ENCODE results near the gene PLK3. TPM values are rescaled to one million over a fixed set of nuclear protein-coding genes. Genes with fewer than 3 reads are reported as not detected.

The PLK3 gene
- total RNA-seq, 2 donors from 2014 or later = 58.7 to 92.0 TPM

DNA sequence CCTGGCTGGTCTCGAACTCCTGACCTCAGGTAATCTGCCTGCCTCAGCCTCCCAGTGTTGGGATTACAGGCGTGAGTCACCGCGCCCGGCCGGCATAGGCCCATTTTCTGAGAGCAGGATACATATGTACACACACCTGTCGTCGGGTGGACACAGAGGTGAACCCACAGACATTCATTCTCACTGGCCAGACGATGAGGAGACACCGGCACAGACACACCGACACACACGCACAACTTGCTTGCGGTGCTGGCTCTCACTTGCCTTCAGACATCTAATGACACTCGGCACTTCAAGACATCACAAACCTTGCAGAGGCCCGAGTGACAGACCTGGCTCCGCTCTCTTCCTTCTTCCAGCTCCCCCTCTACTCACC lies 42.3 kb downstream of the PLK3 start:
- Mint-ChIP-seq H3K36me3 (ENCODE audit: low read depth) (no peaks in the 10 kb centered on the region), H3K27ac (no peak overlapping the region), H3K4me1 (no peaks in the 10 kb centered on the region), H3K4me3 (peak overlapping the region; percentile 22), H3K9me3 (no peaks in the 10 kb centered on the region), H3K27me3 (peaks cover 22% of the 10 kb centered on the region)
- ATAC-seq (replicated peaks) = no peak

DNA sequence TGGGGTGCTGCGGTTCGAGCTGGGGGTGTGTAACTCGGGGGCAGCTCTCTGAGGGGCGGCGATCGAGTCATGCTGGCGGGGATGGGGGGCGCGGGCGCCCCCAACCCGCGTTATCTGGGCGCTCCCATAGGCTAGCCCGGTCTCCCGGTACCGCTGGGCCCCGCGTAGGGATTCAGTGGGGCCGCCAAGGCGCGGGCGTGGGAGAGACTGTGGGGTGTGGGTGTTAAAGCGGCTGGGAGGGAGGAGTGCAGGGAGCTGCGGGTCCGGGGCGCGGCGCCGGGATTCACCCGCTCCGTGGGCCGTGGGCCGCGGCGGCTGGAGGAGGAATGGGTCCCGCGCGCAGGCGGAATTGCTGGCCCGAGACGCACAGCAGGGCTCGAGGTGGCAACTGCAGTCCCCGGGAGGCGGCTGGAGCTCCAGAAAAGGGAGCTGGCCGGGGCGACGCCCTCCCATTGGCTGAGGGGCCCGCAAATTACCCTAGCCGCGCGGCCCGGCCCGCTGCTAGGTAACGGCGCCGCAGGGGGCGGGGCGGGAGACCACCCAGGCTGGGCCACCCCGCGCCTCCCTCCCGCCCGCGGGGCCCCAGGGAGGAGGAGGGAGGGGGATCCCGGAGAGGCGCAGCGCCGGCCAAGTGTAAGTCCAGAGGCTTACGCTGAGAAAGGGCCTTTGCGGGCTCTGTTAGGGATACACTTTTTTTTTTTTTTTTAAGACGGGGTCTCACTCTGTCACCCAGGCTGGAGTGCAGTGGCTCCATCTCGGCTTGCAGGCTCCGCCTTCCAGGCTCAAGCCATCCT lies 42.9 kb downstream of the PLK3 start, which contains the start of gene PTCH2:
Gene PTCH2 (minus strand): TSS at position 392 of the 794 bp plus-strand sequence. CDS start 321 bp downstream, at position 71.
- ATAC-seq (replicated peaks) = peak; percentile 45
- Mint-ChIP-seq H3K4me1 (no peaks in the 10 kb centered on the region), H3K4me3 (peak within 1 kb of the TSS; percentile 22), H3K27ac (no peak within 1 kb of the TSS), H3K9me3 (no peaks in the 10 kb centered on the region), H3K36me3 (ENCODE audit: low read depth) (no peaks in the 10 kb centered on the region), H3K27me3 (peaks cover 22% of the 10 kb centered on the region)

DNA sequence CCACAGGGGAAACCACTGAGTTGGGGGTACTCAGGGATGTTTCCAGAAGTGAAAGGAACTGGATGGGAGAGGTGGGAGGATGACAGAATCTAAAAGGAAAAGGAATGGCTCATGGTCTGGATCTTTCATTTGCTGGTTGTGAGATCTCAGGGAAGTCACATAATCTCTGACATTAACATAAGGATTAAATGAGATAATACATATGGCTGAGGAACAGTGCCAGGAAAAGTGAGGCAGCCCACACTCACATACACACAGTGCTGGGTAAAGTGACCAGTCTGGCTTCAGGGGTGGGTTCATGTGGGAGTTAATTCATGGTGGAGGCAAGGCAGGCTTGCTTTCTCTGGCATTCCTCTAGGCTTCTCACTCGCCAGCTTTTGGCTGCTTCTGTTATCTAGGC lies 46.8 kb downstream of the PLK3 start:
- no peak overlapping the region for H3K4me3 Mint-ChIP-seq
- H3K9me3 Mint-ChIP-seq = no peaks in the 10 kb centered on the region
- H3K4me1 Mint-ChIP-seq = no peaks in the 10 kb centered on the region
- no peak overlapping the region for H3K27ac Mint-ChIP-seq
- peaks cover 21% of the 10 kb centered on the region for H3K36me3 Mint-ChIP-seq (ENCODE audit: low read depth)
- no peak for ATAC-seq (replicated peaks)
- peaks cover 9% of the 10 kb centered on the region for H3K27me3 Mint-ChIP-seq

DNA sequence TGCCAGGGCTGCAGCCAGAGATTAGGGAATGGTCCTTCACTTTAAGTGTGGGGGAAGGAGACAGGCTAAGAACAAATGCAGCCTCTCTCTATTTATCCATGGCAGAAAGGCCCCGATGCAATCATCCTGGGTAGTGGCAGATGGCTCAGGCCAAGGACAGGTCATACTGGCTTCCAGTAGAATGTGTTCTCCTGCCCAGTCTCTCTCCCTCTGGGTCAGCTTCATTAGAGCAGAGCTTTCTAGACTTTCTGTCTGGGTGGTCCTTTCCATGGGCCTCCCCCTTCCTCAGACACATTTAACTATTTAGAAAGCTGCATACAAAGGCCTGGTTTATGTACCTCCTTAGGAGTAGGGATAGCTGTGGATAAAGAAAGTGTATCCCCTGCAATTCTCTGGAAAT lies 47.7 kb downstream of the PLK3 start:
- peaks cover 24% of the 10 kb centered on the region for H3K36me3 Mint-ChIP-seq (ENCODE audit: low read depth)

GRCh38 chr1:44848456-44849181 lies 48.4 kb downstream of the PLK3 start:
- H3K27me3 Mint-ChIP-seq = peaks cover 4% of the 10 kb centered on the region
- H3K27ac Mint-ChIP-seq = peak overlapping the region; percentile 70
- H3K4me3 Mint-ChIP-seq = no peak overlapping the region
- H3K36me3 Mint-ChIP-seq (ENCODE audit: low read depth) = peaks cover 30% of the 10 kb centered on the region
- no peak for ATAC-seq (replicated peaks)
- no peaks in the 10 kb centered on the region for H3K4me1 Mint-ChIP-seq
- no peaks in the 10 kb centered on the region for H3K9me3 Mint-ChIP-seq

More for the DNA sequence above, 47.7 kb downstream of the PLK3 start:
- ATAC-seq (replicated peaks) = no peak
- no peaks in the 10 kb centered on the region for H3K4me1 Mint-ChIP-seq
- peaks cover 4% of the 10 kb centered on the region for H3K27me3 Mint-ChIP-seq
- H3K27ac Mint-ChIP-seq = no peak overlapping the region
- H3K9me3 Mint-ChIP-seq = no peaks in the 10 kb centered on the region
- H3K4me3 Mint-ChIP-seq = no peak overlapping the region

DNA sequence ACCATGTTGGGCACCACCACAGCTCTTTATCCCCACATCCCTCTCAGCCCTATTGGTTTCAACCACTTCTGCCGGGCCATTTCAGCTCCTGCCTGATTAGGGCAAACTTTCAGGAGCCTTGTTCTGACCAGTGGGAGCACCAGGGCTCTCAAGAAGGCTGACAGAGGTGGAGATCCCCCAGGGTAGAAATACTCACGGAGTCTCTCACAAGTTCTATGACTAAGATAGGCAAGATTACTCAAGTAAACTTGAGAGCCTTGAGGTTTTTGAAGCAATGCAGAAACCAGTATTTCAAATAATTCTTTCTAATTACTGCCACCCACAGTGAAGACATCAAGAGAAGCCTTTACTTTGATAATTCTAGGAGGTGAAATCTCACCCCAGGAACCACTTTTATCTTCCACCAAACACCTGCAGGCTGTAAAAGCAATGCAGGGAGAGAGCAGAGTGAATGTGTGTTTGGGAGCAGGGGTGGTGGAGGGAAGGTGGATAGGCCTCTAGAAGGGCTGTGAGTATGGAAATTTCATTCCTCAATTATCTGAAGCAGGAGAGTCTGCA lies 49.5 kb downstream of the PLK3 start:
- no peak overlapping the region for H3K4me3 Mint-ChIP-seq
- H3K9me3 Mint-ChIP-seq = no peaks in the 10 kb centered on the region
- H3K4me1 Mint-ChIP-seq = no peaks in the 10 kb centered on the region
- H3K27ac Mint-ChIP-seq = peak overlapping the region; percentile 70
- no peaks in the 10 kb centered on the region for H3K27me3 Mint-ChIP-seq
- peak; percentile 55 for ATAC-seq (replicated peaks)
- H3K36me3 Mint-ChIP-seq (ENCODE audit: low read depth) = peaks cover 38% of the 10 kb centered on the region

DNA sequence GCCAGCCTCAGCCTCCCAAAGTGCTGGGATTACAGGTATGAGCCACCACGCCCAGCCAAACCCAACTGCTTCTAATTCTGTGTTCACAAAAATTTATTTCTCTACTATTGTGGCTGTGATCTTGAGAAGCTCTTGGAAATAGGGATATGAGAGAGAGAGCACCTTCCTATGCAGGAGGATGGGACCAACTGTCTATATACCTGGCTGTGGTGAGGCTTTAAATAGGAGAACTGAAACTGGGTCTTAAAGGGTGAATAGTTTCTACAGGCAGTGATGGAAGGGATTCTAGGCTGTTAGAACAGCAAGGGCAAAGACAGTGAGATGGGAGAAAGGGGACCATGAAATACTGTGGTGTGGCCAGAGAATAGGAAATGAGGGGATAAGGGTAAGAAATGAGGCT lies 51.1 kb downstream of the PLK3 start:
- Mint-ChIP-seq H3K4me1 (peaks cover 5% of the 10 kb centered on the region), H3K27ac (no peak overlapping the region), H3K27me3 (no peaks in the 10 kb centered on the region), H3K36me3 (ENCODE audit: low read depth) (peaks cover 54% of the 10 kb centered on the region), H3K4me3 (no peak overlapping the region), H3K9me3 (no peaks in the 10 kb centered on the region)
- ATAC-seq (replicated peaks) = no peak

DNA sequence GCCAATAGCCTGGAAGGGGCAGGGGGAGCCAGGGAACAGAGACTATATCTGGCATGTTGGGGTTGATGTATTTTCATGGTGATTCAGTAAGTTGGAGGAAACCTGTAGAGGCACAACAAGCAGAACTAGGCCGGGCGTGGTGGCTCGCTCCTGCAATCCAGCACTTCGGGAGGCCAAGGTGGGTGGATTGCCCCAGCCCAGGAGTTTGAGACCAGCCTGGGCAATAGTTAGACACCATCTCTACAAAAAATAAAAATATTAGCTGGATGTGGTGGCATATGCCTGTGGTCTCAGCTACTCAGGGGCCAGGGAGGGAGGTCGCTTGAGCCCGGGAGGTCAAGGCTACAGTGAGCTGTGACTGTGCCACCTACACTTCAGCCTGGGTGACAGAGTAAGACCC lies 53.0 kb downstream of the PLK3 start:
- Mint-ChIP-seq H3K4me1 (peaks cover 5% of the 10 kb centered on the region), H3K27ac (no peak overlapping the region), H3K9me3 (no peaks in the 10 kb centered on the region), H3K4me3 (no peak overlapping the region), H3K36me3 (ENCODE audit: low read depth) (peaks cover 71% of the 10 kb centered on the region), H3K27me3 (no peaks in the 10 kb centered on the region)
- ATAC-seq (replicated peaks) = no peak

GRCh38 chr1:44854970-44855369 lies 54.8 kb downstream of the PLK3 start:
- Mint-ChIP-seq H3K4me1 (peaks cover 5% of the 10 kb centered on the region), H3K27ac (no peak overlapping the region), H3K9me3 (no peaks in the 10 kb centered on the region), H3K36me3 (ENCODE audit: low read depth) (peaks cover 66% of the 10 kb centered on the region), H3K27me3 (no peaks in the 10 kb centered on the region), H3K4me3 (no peak overlapping the region)
- ATAC-seq (replicated peaks) = no peak

Other genes with a start within 250 kb of the PLK3 start
- 1 to 10 TPM; 3.5 to 4.2 TPM for gene TMEM53, start 125.9 kb upstream of the PLK3 start, total RNA-seq
- 10 to 100 TPM; 10.7 to 65.8 TPM for gene ARMH1, start 125.7 kb upstream of the PLK3 start, total RNA-seq
- not detected for gene RNU5D-1, start 69.2 kb upstream of the PLK3 start, total RNA-seq
- gene KIF2C, start 60.5 kb upstream of the PLK3 start, total RNA-seq = 100 to 1,000 TPM in 1 of 2 donors, 10 to 100 TPM in 1; 93.4 to 124 TPM
- gene RPS8, start 24.8 kb upstream of the PLK3 start, total RNA-seq = 1,000 to 10,000 TPM; 2,475 to 3,183 TPM
- 1 to 10 TPM in 1 of 2 donors, under 1 TPM in 1; 0.97 to 2.0 TPM for gene BEST4, start 12.2 kb upstream of the PLK3 start, total RNA-seq
- gene DYNLT4, start 7.0 kb downstream of the PLK3 start, total RNA-seq = 1 to 10 TPM in 1 of 2 donors, under 1 TPM in 1; 0.56 to 1.2 TPM
- 10 to 100 TPM; 15.9 to 62.7 TPM for gene BTBD19, start 8.1 kb downstream of the PLK3 start, total RNA-seq
- 1 to 10 TPM in 1 of 2 donors, under 1 TPM in 1; 0.64 to 1.1 TPM for gene PTCH2, start 42.9 kb downstream of the PLK3 start, total RNA-seq
- gene EIF2B3, start 186.2 kb downstream of the PLK3 start, total RNA-seq = 10 to 100 TPM; 20.1 to 44.2 TPM
- 10 to 100 TPM; 23.2 to 29.5 TPM for gene HECTD3, start 210.9 kb downstream of the PLK3 start, total RNA-seq
- 100 to 1,000 TPM in 1 of 2 donors, 10 to 100 TPM in 1; 81.7 to 134 TPM for gene UROD, start 211.9 kb downstream of the PLK3 start, total RNA-seq

Measured in activated T-helper 17 cell treated with anti-CD3 and anti-CD28 coated beads, Interleukin-2, amount 50 U/mL, for 72 hours (primary cell).